Sigmoid colon (tissue), 4 donors: ENCODE results near the gene COLQ.

Source experiments
- EP300 ChIP-seq, 4 donors: sonication (generic); formaldehyde crosslinking; IDR thresholded peaks; one replicate each; pipeline ENCODE4 v1.6.1; 2017; ENCODE audit warnings: antibody characterized with exemption in 4 of 4
- POLR2A ChIP-seq, 2 donors: fragments of 450-650 bp; IDR thresholded peaks; one replicate each; pipeline ENCODE4 v1.6.1; 2016; ENCODE audit warnings: antibody characterized with exemption in 2 of 2, mild to moderate bottlenecking in 2 of 2, moderate library complexity in 2 of 2
- POLR2AphosphoS5 ChIP-seq, 4 donors: sonication (generic); formaldehyde crosslinking; IDR thresholded peaks; one replicate each; pipeline ENCODE4 v1.6.1; 2017; ENCODE audit warnings: antibody characterized with exemption in 4 of 4
- TF ChIP-seq, protein P1 (sequence below), 4 experiments: fragments of 450-650 bp in 3 of 4; fragments of 200-600 bp in 1 of 4; IDR thresholded peaks; one replicate each; pipeline ENCODE4 v1.5.1; 2016 to 2019; ENCODE audit warnings: antibody characterized with exemption in 4 of 4, mild to moderate bottlenecking in 3 of 4, moderate library complexity in 2 of 4

DNA sequence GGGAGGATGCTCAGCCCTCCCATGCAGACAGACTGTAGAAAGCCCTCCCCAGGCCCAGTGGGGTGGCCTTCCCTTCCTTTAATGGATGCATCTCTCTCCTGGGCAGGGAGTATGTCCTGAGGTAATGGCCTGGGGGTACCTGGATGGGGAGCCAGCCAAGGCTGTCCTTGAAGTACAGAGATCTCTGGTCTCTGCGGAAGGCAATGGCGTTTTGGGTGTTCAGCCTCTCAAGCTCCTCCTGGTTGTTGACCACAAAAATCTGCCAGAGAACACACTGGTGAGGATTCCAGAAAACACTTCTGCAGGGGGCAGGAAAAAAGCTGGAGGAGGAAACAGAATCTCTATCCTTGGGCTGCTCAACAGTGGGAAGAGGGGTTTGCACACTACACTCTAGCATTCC, 65.2 kb downstream of the COLQ start:
- TF ChIP-seq, protein P1, sequence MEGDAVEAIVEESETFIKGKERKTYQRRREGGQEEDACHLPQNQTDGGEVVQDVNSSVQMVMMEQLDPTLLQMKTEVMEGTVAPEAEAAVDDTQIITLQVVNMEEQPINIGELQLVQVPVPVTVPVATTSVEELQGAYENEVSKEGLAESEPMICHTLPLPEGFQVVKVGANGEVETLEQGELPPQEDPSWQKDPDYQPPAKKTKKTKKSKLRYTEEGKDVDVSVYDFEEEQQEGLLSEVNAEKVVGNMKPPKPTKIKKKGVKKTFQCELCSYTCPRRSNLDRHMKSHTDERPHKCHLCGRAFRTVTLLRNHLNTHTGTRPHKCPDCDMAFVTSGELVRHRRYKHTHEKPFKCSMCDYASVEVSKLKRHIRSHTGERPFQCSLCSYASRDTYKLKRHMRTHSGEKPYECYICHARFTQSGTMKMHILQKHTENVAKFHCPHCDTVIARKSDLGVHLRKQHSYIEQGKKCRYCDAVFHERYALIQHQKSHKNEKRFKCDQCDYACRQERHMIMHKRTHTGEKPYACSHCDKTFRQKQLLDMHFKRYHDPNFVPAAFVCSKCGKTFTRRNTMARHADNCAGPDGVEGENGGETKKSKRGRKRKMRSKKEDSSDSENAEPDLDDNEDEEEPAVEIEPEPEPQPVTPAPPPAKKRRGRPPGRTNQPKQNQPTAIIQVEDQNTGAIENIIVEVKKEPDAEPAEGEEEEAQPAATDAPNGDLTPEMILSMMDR (IDR thresholded peaks at IDR 0.05), result no peak
- TF ChIP-seq POLR2A (IDR thresholded peaks at IDR 0.05) (no peak), POLR2AphosphoS5 (IDR thresholded peaks at IDR 0.05) (no peak), EP300 (IDR thresholded peaks at IDR 0.05) (no peak)
